Liver (tissue), 9 donors: ENCODE measurements around the gene B4GALT3. TPM values are rescaled to one million over a fixed set of nuclear protein-coding genes. Genes with fewer than 3 reads are reported as not detected.

Experiments used
- DNase-seq: peaks from one replicate; pipeline ENCODE4 v3.0.0-alpha.2; 2017; ENCODE audit warnings: low spot score
- H3K27ac ChIP-seq, 2 donors: one replicate each; pipeline ENCODE4 v1.7.0; 2013; ENCODE audit warnings: inconsistent platforms in 2 of 2, low read length in 2 of 2, control low read depth in 1 of 2, low read depth in 1 of 2, mild to moderate bottlenecking in 1 of 2
- H3K27me3 ChIP-seq, 4 donors: one replicate each; pipeline versions ENCODE4 v1.6.1 to v1.7.0; 2013; ENCODE audit warnings: low read length in 3 of 4, inconsistent platforms in 1 of 4, mild to moderate bottlenecking in 1 of 4, moderate library complexity in 1 of 4; ENCODE audit not compliant: control insufficient read depth in 4 of 4, insufficient read depth in 4 of 4
- H3K36me3 ChIP-seq, 4 donors: one replicate each; pipeline versions ENCODE4 v1.6.1 to v1.7.0; 2013; ENCODE audit warnings: low read length in 3 of 4, mild to moderate bottlenecking in 3 of 4, low read depth in 1 of 4, moderate library complexity in 1 of 4; ENCODE audit not compliant: control insufficient read depth in 4 of 4, insufficient read depth in 3 of 4
- H3K4me1 ChIP-seq, 4 donors: one replicate each; pipeline versions ENCODE4 v1.6.1 to v1.7.0; 2013; ENCODE audit warnings: low read length in 3 of 4, mild to moderate bottlenecking in 3 of 4, moderate library complexity in 1 of 4; ENCODE audit not compliant: control insufficient read depth in 4 of 4, insufficient read depth in 4 of 4
- H3K4me3 ChIP-seq, 3 donors: one replicate each; pipeline versions ENCODE4 v1.6.1 to v1.7.0; 2013; ENCODE audit warnings: low read length in 3 of 3, control low read depth in 1 of 3, low read depth in 1 of 3, mild to moderate bottlenecking in 1 of 3
- H3K9ac ChIP-seq, 2 donors: one replicate each; pipeline ENCODE4 v1.7.0; 2013; ENCODE audit warnings: low read length in 2 of 2, mild to moderate bottlenecking in 2 of 2, moderate library complexity in 2 of 2, control low read depth in 1 of 2, low read depth in 1 of 2
- H3K9me3 ChIP-seq, 4 donors: one replicate each; pipeline versions ENCODE4 v1.6.1 to v1.7.0; 2013; ENCODE audit warnings: low read length in 3 of 4; ENCODE audit not compliant: control insufficient read depth in 4 of 4
- EGR1 ChIP-seq, 2 donors: IDR thresholded peaks; 2 replicates each; pipeline ENCODE4 v1.6.1; 2016 to 2018; ENCODE audit warnings: antibody characterized with exemption in 2 of 2, low read depth in 2 of 2
- FOXA1 ChIP-seq: IDR thresholded peaks from 2 replicates; pipeline ENCODE4 v1.6.1; 2016; ENCODE audit warnings: antibody characterized with exemption
- FOXA2 ChIP-seq: IDR thresholded peaks from 2 replicates; pipeline ENCODE4 v1.6.1; 2016; ENCODE audit warnings: antibody characterized with exemption
- GABPA ChIP-seq, 2 donors: IDR thresholded peaks in 1 of 2; conservative IDR thresholded peaks in 1 of 2; 2 replicates each; pipeline ENCODE4 v1.6.1; 2016; ENCODE audit warnings: antibody characterized with exemption in 2 of 2, mild to moderate bottlenecking in 1 of 2, moderate library complexity in 1 of 2
- HNF4A ChIP-seq, 2 donors: conservative IDR thresholded peaks; 2 replicates each; pipeline ENCODE4 v1.6.1; 2016; ENCODE audit warnings: antibody characterized with exemption in 2 of 2, mild to moderate bottlenecking in 2 of 2
- HNF4G ChIP-seq: IDR thresholded peaks from 2 replicates; pipeline ENCODE4 v1.6.1; 2016; ENCODE audit warnings: antibody characterized with exemption
- JUND ChIP-seq, 2 donors: IDR thresholded peaks; 2 replicates each; pipeline ENCODE4 v1.6.1; 2016; ENCODE audit warnings: antibody characterized with exemption in 2 of 2
- NR2F2 ChIP-seq: IDR thresholded peaks from 2 replicates; pipeline ENCODE4 v1.6.1; 2016; ENCODE audit warnings: antibody characterized with exemption
- RAD21 ChIP-seq, 2 donors: IDR thresholded peaks; 2 replicates each; pipeline ENCODE4 v1.6.1; 2016; ENCODE audit warnings: antibody characterized with exemption in 2 of 2, mild to moderate bottlenecking in 2 of 2
- RXRA ChIP-seq, 2 donors: IDR thresholded peaks; 2 replicates each; pipeline ENCODE4 v1.6.1; 2017 to 2018; ENCODE audit warnings: antibody characterized with exemption in 2 of 2, mild to moderate bottlenecking in 1 of 2
- SP1 ChIP-seq: IDR thresholded peaks from 2 replicates; pipeline ENCODE4 v1.6.1; 2018; ENCODE audit warnings: antibody characterized with exemption, mild to moderate bottlenecking
- TAF1 ChIP-seq: conservative IDR thresholded peaks from 2 replicates; pipeline ENCODE4 v1.6.1; 2016; ENCODE audit warnings: antibody characterized with exemption, mild to moderate bottlenecking
- YY1 ChIP-seq: IDR thresholded peaks from 2 replicates; pipeline ENCODE4 v1.6.1; 2016; ENCODE audit warnings: antibody characterized with exemption, mild to moderate bottlenecking
- WGBS: extraction: QIAGEN DNeasy Blood & Tissue Kit; methylation state at CpG from one replicate; pipeline ENCODE4 v1.1.7; 2013; 5-methylcytosine and 5-hydroxymethylcytosine counted together
- polyA plus RNA-seq, 2 donors: library from polyadenylated mRNA; stranded (reverse) in 1 of 2; unstranded in 1 of 2; fragments of 200-250 nt in 1 of 2; fragments of >200 nt in 1 of 2; fragmentation: Nextera tagmentation in 1 of 2; extraction: Ambion mirVana in 1 of 2; gene quantifications; one replicate each; pipeline versions ENCODE4 v1.2.1 to v1.2.3, GENCODE V29; 2013 to 2015
- total RNA-seq, 2 donors: library from RNA; depleted of rRNA; stranded (reverse); fragments of >200 nt; gene quantifications; one replicate each; pipeline ENCODE4 v1.2.3, GENCODE V29; 2014
- TF ChIP-seq, protein P1 (sequence below): IDR thresholded peaks from 2 replicates; pipeline ENCODE4 v1.6.1; 2016; ENCODE audit warnings: antibody characterized with exemption, mild to moderate bottlenecking
- TF ChIP-seq, protein P2 (sequence below): IDR thresholded peaks from 2 replicates; pipeline ENCODE4 v1.6.1; 2016; ENCODE audit warnings: antibody characterized with exemption
- TF ChIP-seq, protein P3 (sequence below): IDR thresholded peaks from 2 replicates; pipeline ENCODE4 v1.6.1; 2016; ENCODE audit warnings: antibody characterized with exemption
- TF ChIP-seq, protein P4 (sequence below): fragments of 150-350 bp; IDR thresholded peaks from 2 replicates; pipeline ENCODE4 v1.5.1; 2017; ENCODE audit warnings: improper control_type of control experiment, low read depth, low read length; ENCODE audit not compliant: missing input control
- TF ChIP-seq, protein P5 (sequence below): IDR thresholded peaks from 2 replicates; pipeline ENCODE4 v1.6.1; 2016; ENCODE audit warnings: antibody characterized with exemption
- donor health status: healthy.
- donor health status: healthy.
- donor health status: healthy.
- donor health status: healthy.
- donor health status: healthy.

Gene B4GALT3
- total and polyA plus RNA-seq, 4 donors = 13.1 to 23.8 (median 14.7) TPM

DNA sequence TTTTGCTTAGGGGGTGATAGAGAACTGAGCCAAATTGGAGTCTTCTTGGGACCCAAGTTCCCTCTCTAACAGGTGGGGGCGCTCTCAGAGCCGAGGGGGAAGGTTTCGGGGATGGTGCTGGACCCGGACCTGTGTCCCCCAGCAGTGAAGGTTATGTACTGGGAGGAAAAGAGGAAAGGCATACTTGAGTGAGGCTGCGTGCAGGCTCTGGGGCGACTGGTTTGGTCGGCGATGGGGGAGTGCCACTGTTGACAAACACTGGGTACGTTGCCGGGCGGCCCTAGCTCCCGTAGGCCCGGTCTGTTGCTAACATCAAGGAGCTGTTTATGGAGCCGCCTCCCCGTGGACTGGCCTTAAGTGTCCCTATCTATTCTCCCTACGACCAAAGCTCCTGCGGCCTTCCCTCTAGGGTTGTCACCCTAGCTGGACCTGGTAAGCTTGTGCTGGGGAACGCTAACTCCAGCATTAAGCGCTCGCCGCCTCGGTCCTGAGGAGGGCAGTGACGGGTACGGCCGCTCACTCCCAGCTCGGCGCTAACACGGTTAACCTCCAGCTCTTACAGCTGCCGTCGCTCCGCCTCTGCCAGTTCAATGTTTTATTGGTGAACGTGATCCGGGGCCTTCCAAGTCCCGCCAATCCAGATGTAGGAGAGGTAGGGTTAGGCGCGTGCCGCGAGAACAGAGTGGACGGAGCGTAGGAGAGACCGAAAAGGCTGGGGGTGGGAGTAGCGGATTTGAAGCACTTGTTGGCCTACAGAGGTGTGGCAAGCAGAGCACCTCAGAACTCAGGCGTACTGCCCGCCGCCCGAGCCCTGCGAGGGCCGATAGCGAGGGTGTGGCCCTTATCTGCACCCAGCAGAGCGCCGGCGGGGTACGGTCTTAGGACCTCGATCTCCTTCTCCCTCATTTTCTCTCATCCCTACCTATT is 11.3 kb downstream of the B4GALT3 start, which contains the start of gene PPOX:
Gene PPOX (plus strand): TSS at position 685 of the 927 bp plus-strand sequence. CDS start 422 bp downstream, outside the sequence.
- Histone ChIP-seq H3K9me3 (no peaks in the 10 kb centered on the region), H3K4me3 (peak within 1 kb of the TSS; percentile 67 to 86 (median 82)), H3K9ac (peak within 1 kb of the TSS; percentile 74 to 84), H3K27ac (peak within 1 kb of the TSS; percentile 59 to 79), H3K4me1 (peaks cover 4 to 30% (median 21%) of the 10 kb centered on the region in 4 donors), H3K36me3 (peaks cover 0 to 31% (median 12%) of the 10 kb centered on the region in 4 donors), H3K27me3 (no peaks in the 10 kb centered on the region)
- under 1% methylated on average over 54 of the region's 54 CpGs for WGBS
- TF ChIP-seq EGR1 (IDR thresholded peaks at IDR 0.05; ENCODE audit: low read depth in 2 of 2) = peak in 1 of 2 donors; percentile 62
- peak; percentile 88 for TF ChIP-seq SP1
- TF ChIP-seq, protein P1, sequence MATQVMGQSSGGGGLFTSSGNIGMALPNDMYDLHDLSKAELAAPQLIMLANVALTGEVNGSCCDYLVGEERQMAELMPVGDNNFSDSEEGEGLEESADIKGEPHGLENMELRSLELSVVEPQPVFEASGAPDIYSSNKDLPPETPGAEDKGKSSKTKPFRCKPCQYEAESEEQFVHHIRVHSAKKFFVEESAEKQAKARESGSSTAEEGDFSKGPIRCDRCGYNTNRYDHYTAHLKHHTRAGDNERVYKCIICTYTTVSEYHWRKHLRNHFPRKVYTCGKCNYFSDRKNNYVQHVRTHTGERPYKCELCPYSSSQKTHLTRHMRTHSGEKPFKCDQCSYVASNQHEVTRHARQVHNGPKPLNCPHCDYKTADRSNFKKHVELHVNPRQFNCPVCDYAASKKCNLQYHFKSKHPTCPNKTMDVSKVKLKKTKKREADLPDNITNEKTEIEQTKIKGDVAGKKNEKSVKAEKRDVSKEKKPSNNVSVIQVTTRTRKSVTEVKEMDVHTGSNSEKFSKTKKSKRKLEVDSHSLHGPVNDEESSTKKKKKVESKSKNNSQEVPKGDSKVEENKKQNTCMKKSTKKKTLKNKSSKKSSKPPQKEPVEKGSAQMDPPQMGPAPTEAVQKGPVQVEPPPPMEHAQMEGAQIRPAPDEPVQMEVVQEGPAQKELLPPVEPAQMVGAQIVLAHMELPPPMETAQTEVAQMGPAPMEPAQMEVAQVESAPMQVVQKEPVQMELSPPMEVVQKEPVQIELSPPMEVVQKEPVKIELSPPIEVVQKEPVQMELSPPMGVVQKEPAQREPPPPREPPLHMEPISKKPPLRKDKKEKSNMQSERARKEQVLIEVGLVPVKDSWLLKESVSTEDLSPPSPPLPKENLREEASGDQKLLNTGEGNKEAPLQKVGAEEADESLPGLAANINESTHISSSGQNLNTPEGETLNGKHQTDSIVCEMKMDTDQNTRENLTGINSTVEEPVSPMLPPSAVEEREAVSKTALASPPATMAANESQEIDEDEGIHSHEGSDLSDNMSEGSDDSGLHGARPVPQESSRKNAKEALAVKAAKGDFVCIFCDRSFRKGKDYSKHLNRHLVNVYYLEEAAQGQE = peak; percentile 54
- TF ChIP-seq, protein P2, sequence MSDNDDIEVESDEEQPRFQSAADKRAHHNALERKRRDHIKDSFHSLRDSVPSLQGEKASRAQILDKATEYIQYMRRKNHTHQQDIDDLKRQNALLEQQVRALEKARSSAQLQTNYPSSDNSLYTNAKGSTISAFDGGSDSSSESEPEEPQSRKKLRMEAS = peak; percentile 96
- TF ChIP-seq YY1 = peak; percentile 93
- TF ChIP-seq, protein P3, sequence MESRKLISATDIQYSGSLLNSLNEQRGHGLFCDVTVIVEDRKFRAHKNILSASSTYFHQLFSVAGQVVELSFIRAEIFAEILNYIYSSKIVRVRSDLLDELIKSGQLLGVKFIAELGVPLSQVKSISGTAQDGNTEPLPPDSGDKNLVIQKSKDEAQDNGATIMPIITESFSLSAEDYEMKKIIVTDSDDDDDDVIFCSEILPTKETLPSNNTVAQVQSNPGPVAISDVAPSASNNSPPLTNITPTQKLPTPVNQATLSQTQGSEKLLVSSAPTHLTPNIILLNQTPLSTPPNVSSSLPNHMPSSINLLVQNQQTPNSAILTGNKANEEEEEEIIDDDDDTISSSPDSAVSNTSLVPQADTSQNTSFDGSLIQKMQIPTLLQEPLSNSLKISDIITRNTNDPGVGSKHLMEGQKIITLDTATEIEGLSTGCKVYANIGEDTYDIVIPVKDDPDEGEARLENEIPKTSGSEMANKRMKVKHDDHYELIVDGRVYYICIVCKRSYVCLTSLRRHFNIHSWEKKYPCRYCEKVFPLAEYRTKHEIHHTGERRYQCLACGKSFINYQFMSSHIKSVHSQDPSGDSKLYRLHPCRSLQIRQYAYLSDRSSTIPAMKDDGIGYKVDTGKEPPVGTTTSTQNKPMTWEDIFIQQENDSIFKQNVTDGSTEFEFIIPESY = peak; percentile 98
- no peak for TF ChIP-seq HNF4G
- TF ChIP-seq RXRA (IDR thresholded peaks at IDR 0.05) = peak; percentile 59 to 63
- TF ChIP-seq HNF4A (conservative IDR thresholded peaks at IDR 0.05) = peak; percentile 23 to 39
- TF ChIP-seq FOXA1 = no peak
- TF ChIP-seq, protein P4, sequence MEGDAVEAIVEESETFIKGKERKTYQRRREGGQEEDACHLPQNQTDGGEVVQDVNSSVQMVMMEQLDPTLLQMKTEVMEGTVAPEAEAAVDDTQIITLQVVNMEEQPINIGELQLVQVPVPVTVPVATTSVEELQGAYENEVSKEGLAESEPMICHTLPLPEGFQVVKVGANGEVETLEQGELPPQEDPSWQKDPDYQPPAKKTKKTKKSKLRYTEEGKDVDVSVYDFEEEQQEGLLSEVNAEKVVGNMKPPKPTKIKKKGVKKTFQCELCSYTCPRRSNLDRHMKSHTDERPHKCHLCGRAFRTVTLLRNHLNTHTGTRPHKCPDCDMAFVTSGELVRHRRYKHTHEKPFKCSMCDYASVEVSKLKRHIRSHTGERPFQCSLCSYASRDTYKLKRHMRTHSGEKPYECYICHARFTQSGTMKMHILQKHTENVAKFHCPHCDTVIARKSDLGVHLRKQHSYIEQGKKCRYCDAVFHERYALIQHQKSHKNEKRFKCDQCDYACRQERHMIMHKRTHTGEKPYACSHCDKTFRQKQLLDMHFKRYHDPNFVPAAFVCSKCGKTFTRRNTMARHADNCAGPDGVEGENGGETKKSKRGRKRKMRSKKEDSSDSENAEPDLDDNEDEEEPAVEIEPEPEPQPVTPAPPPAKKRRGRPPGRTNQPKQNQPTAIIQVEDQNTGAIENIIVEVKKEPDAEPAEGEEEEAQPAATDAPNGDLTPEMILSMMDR = peak; percentile 26
- TF ChIP-seq TAF1 = peak; percentile 45
- TF ChIP-seq RAD21 (IDR thresholded peaks at IDR 0.05) = peak in 1 of 2 donors; percentile 53
- TF ChIP-seq FOXA2 = no peak
- TF ChIP-seq, protein P5, sequence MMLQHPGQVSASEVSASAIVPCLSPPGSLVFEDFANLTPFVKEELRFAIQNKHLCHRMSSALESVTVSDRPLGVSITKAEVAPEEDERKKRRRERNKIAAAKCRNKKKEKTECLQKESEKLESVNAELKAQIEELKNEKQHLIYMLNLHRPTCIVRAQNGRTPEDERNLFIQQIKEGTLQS = no peak
- peak; percentile 63 for TF ChIP-seq NR2F2
- peak in 1 of 2 donors; percentile 76 for TF ChIP-seq GABPA (IDR thresholded peaks at IDR 0.05 in 1 of 2, conservative IDR thresholded peaks at IDR 0.05 in 1 of 2)
- TF ChIP-seq JUND (IDR thresholded peaks at IDR 0.05) = no peak
- peak; percentile 97 for DNase-seq
